OCI-LY3 (cell line): Measurements from ENCODE around the gene PRAMEF12.

Experiments used
- CTCF ChIP-seq: fragments of 200-600, 300-600 bp; sonication (generic); IDR thresholded peaks from 2 replicates; pipeline ENCODE4 v1.5.1; 2014; ENCODE audit warnings: antibody characterized with exemption, low read length, low read depth
- EZH2phosphoT487 ChIP-seq: fragments of 200-600 bp; shearing (Covaris generic); IDR thresholded peaks from 2 replicates; pipeline ENCODE4 v1.6.1; 2018; ENCODE audit warnings: antibody characterized with exemption, mixed run types, low read depth

- TF ChIP-seq CTCF (no peak), EZH2phosphoT487 (no peak)
These were observed 27.6 kb upstream of the PRAMEF12 start, which contains the start of gene CFAP107 for GRCh38 chr1:12745992-12746323.
